ENCODE results near the gene SENP3. TPM values are rescaled to one million over a fixed set of nuclear protein-coding genes. Genes with fewer than 3 reads are reported as not detected.

The SENP3 gene
- total RNA-seq, 1 experiment from 2014 or later = 83.1 TPM

DNA sequence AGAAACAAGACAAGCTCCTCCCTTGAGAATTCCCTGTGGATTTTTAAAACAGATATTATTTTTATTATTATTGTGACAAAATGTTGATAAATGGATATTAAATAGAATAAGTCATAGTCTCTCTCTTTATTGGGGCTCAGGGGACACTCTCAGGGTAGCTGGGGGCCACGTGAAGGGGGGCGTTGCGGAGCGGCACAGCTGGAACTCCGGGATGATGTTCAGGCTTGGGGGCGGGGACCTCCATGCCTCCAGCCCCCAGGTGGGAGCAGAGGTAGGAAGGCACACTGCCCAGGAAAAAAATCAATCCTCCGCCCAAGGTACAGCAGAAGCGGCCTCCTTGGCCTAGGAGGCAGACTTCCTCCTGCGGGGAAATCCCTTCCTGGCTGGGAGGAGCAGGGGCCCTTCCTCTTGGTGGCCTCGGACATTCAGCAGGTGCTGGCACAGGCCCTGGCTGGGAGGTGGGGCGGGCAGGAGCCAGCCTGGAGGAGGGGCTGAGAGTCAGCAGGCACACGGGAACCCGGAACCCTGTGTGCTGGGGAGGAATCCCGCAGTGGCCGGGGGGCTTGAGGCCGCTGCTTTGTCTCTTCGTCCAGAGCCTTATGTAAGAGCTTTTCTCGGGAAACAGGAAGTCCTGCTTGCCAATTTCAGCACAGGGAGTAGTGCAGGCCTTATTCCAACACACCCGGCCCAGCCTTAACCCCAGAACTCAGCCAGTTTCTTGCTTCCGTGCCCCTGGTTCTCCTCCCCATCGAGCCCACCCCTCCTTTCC, 3.8 kb upstream of the SENP3 start:
- Histone ChIP-seq H3K9me3 (ENCODE audit: control insufficient read depth, low read depth, low read length) (no peaks in the 10 kb centered on the region), H3K14ac (ENCODE audit: insufficient read depth, low read length) (peak overlapping the region; percentile 4; the same call in 1 of the 2 replicates), H3K4ac (ENCODE audit: low read depth, low read length) (no peak overlapping the region), H3K9ac (ENCODE audit: extremely low read depth, insufficient read length, low read length) (no peak overlapping the region), H3T11ph (ENCODE audit: low read length) (no peak overlapping the region), H3K18ac (ENCODE audit: insufficient read length, low read depth, low read length) (no peak overlapping the region), H3K79me2 (ENCODE audit: insufficient read depth, low read length) (peaks cover 7% of the 10 kb centered on the region; the same call in 1 of the 2 replicates), H4K8ac (replicated peaks; ENCODE audit: insufficient read length, low read depth, low read length) (no peak overlapping the region), H2BK5ac (ENCODE audit: insufficient read length, low read length) (no peak overlapping the region), H4K5ac (ENCODE audit: insufficient read length, low read depth, low read length) (no peak overlapping the region), H3K23ac (ENCODE audit: insufficient read length, low read depth, low read length) (no peak overlapping the region), H3K23me2 (ENCODE audit: insufficient read length, low read depth, low read length, poor library complexity, severe bottlenecking) (peaks cover 9% of the 10 kb centered on the region), H2BK12ac (ENCODE audit: insufficient read length, low read depth, low read length) (no peak overlapping the region), H3K4me2 (ENCODE audit: insufficient read depth, insufficient read length, low read length) (no peak overlapping the region), H3K56ac (ENCODE audit: insufficient read length, low read depth, low read length) (no peak overlapping the region), H3K79me1 (ENCODE audit: insufficient read depth, low read depth, low read length, poor library complexity, severe bottlenecking) (peaks cover 6% of the 10 kb centered on the region), H3K4me1 (ENCODE audit: insufficient read depth, low read length) (0 out of 2 replicates have a peak, but pooled peaks cover 2% of the 10 kb centered on the region), H4K20me1 (ENCODE audit: control insufficient read depth, insufficient read depth, insufficient read length) (no peaks in the 10 kb centered on the region), H3K27ac (ENCODE audit: insufficient read length, low read depth, low read length) (no peak overlapping the region), H2AFZ (ENCODE audit: low read length) (no peak overlapping the region), H4K91ac (ENCODE audit: insufficient read length, low read depth, low read length) (no peak overlapping the region), H2AK5ac (ENCODE audit: insufficient read length, low read length) (no peak overlapping the region), H2BK20ac (ENCODE audit: low read depth, low read length, poor library complexity, severe bottlenecking) (no peak overlapping the region), H2BK15ac (ENCODE audit: low read depth, low read length) (no peak overlapping the region), H3K27me3 (ENCODE audit: insufficient read depth, low read length) (no peaks in the 10 kb centered on the region), H2BK120ac (ENCODE audit: low read depth, low read length, poor library complexity, severe bottlenecking) (no peak overlapping the region)
- peak; percentile 93 for DNase-seq
- peak overlapping the region; percentile 85 to 88 (median 87); a peak in 5 of 7 replicates for H3K27ac Mint-ChIP-seq
- peaks cover 43 to 61% of the 10 kb centered on the region in 2 experiments for H3K4me1 Mint-ChIP-seq
- WGBS (ENCODE audit: extremely low coverage, insufficient read length, low lambda C conversion rate) = no CpG with 5 or more reads among the region's 21 CpGs
- peaks cover 2% of the 10 kb centered on the region; the same call in 1 of the 2 replicates for H3K27me3 Mint-ChIP-seq (ENCODE audit: low read depth)
- H3K4me3 Mint-ChIP-seq = peak overlapping the region; percentile 26 to 68; a peak in 3 of 5 replicates
- H3K36me3 Mint-ChIP-seq (ENCODE audit: insufficient read depth in 1 of 3, low read depth in 3 of 3) = peaks cover 0 to 7% (median 5%) of the 10 kb centered on the region in 3 experiments; a peak in 5 of 7 replicates
- TF ChIP-seq, protein P1, sequence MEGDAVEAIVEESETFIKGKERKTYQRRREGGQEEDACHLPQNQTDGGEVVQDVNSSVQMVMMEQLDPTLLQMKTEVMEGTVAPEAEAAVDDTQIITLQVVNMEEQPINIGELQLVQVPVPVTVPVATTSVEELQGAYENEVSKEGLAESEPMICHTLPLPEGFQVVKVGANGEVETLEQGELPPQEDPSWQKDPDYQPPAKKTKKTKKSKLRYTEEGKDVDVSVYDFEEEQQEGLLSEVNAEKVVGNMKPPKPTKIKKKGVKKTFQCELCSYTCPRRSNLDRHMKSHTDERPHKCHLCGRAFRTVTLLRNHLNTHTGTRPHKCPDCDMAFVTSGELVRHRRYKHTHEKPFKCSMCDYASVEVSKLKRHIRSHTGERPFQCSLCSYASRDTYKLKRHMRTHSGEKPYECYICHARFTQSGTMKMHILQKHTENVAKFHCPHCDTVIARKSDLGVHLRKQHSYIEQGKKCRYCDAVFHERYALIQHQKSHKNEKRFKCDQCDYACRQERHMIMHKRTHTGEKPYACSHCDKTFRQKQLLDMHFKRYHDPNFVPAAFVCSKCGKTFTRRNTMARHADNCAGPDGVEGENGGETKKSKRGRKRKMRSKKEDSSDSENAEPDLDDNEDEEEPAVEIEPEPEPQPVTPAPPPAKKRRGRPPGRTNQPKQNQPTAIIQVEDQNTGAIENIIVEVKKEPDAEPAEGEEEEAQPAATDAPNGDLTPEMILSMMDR (conservative IDR thresholded peaks at IDR 0.05) = no peak; the same call in 2 of the 3 replicates
- no peaks in the 10 kb centered on the region for H3K9me3 Mint-ChIP-seq
